CD4-positive, alpha-beta T cell treated with Interferon gamma for 1 hour (primary cell): ENCODE measurements around the gene GNG11.

Experiments
- DNase-seq: peaks from one replicate; pipeline ENCODE4 v3.0.0-alpha.2; 2020

The GNG11 gene

GRCh38 chr7:93948873-93949272, 27.3 kb downstream of the GNG11 start:
- DNase-seq, result no peak

GRCh38 chr7:93949423-93949822, 27.9 kb downstream of the GNG11 start:
- no peak for DNase-seq

GRCh38 chr7:93955304-93955703, 33.8 kb downstream of the GNG11 start:
- DNase-seq, result no peak

- DNase-seq, result no peak
These were observed 36.2 kb downstream of the GNG11 start for GRCh38 chr7:93957767-93958166.

- no peak for DNase-seq
These were observed 36.7 kb downstream of the GNG11 start for GRCh38 chr7:93958216-93958615.

- no peak for DNase-seq
These were observed 37.1 kb downstream of the GNG11 start for GRCh38 chr7:93958651-93959050.

GRCh38 chr7:93960986-93961385, 39.5 kb downstream of the GNG11 start:
- DNase-seq, result no peak

- no peak for DNase-seq
These were observed 42.7 kb downstream of the GNG11 start for GRCh38 chr7:93964262-93964661.

GRCh38 chr7:93964813-93965212, 43.3 kb downstream of the GNG11 start:
- DNase-seq, result no peak

GRCh38 chr7:93968911-93969620, 47.5 kb downstream of the GNG11 start:
- no peak for DNase-seq

GRCh38 chr7:93972029-93972725, 50.6 kb downstream of the GNG11 start:
- DNase-seq, result no peak

GRCh38 chr7:93973134-93973533, 51.6 kb downstream of the GNG11 start:
- DNase-seq, result no peak

- DNase-seq, result no peak
These were observed 55.8 kb downstream of the GNG11 start for GRCh38 chr7:93977211-93977950.
